PC-3 (cell line): Measurements from ENCODE around the gene COL9A2.

Source experiments
- CTCF ChIP-seq: fragments of 300-600 bp; sonication (generic); conservative IDR thresholded peaks from 2 replicates; pipeline ENCODE4 v1.5.1; 2017; ENCODE audit warnings: antibody characterized with exemption, low read depth, mild to moderate bottlenecking, low read length
- EZH2 ChIP-seq: fragments of 300-600 bp; sonication (generic); IDR thresholded peaks from one replicate; pipeline ENCODE4 v1.6.1; 2017; ENCODE audit warnings: antibody characterized with exemption, mild to moderate bottlenecking, low read length; ENCODE audit not compliant: unreplicated experiment
- EZH2phosphoT487 ChIP-seq: fragments of 300-600 bp; sonication (generic); IDR thresholded peaks from 2 replicates; pipeline ENCODE4 v1.6.1; 2018; ENCODE audit warnings: mild to moderate bottlenecking, antibody characterized with exemption, low read length, borderline replicate concordance

- no peak for TF ChIP-seq EZH2
- peak; percentile 98 for TF ChIP-seq CTCF
- no peak for TF ChIP-seq EZH2phosphoT487
These were observed 21.8 kb upstream of the COL9A2 start for GRCh38 chr1:40338745-40339419.
